Limb (tissue), 2 donors: Measurements from ENCODE around the gene BOD1L2.

ENCODE experiments used
- DNase-seq, 2 donors: peaks; one replicate each; pipeline ENCODE4 v3.0.0-alpha.2; 2016; ENCODE audit errors: extremely low spot score in 2 of 2

Gene BOD1L2

DNA sequence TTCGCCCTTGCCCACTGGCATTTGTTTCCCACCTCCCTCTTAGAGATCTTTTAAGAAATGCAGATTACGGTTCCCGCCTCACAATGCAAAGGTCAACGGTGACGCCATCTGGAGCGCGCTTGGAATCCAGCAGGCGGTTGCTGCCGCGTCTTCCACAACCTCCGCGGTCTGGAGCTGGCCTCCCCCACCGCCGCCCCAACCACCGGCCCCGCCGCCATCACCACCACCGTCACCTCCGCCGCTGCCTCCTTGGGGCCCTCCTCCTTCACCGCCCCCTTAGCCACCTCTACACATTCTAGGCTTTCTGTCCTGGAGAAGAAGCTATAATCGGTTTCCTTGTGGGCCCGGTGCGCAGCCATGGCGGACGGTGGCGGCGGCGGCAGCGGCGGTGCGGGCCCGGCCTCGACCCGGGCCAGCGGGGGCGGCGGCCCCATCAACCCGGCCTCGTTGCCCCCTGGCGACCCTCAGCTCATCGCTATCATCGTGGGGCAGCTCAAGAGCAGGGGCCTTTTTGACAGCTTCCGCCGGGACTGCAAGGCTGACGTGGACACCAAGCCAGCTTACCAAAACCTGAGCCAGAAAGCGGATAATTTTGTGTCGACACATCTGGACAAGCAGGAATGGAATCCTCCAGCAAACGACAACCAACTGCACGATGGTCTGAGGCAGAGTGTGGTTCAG, at the start of gene BOD1L2:
BOD1L2 (plus strand) TSS at position 132 of the 681 bp plus-strand sequence; CDS start at position 358, 226 bp downstream.
- no peak for DNase-seq

DNA sequence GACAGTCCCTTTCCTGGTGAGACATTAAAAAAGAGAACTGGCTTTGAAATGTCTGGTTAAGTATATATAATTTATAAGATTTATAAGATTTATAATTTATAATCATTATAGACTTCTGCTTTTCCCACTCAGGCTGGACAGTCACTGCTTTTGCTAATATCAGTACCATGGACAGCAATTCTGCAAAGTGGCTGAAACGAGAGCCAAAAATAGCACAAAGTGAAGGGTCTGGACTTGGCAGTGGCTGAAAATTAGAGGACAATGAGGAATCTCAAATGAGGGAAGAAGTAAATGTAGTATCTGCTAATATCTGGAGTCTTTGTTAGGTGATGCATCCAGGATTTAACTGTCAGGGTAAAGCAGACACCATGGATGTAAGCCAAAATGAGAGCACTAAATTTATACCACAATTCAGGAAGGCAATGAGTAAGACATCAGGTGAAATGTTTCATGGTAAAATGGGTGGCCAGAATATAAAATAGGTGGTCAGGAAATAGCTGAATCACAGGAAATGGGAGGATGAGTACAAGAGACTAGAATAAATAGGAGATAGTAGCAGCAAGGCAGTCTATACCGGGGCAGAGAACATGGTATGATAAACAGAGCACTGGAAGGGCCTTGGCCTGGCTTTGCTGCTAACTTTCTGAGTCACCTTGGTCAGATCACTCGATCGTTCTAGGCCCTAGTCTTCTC, 39.6 kb upstream of the BOD1L2 start:
- DNase-seq, result peak in 1 of 2 donors; percentile 72

DNA sequence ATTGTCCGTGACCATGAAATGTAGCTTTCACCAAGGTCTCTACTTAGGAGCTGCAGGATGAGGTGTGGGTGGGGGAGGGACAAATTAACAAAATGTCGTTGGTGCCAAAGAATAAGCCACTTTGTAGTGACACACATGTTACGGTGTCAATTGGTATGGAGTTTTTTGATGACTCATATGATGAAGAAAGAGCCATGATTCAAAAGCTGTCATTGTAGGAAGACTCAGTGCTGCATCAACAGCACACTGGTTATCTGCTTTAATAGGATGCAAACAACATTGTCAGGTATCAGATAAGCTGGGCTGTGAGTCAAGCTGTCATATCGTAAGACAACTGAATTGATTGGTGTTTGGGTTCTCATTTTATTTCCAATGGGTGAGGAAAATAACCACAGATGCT, 36.6 kb upstream of the BOD1L2 start:
- DNase-seq, result no peak

- DNase-seq, result peak in 1 of 2 donors; percentile 35
These were observed 33.0 kb upstream of the BOD1L2 start for GRCh38 chr18:57113799-57114420.

DNA sequence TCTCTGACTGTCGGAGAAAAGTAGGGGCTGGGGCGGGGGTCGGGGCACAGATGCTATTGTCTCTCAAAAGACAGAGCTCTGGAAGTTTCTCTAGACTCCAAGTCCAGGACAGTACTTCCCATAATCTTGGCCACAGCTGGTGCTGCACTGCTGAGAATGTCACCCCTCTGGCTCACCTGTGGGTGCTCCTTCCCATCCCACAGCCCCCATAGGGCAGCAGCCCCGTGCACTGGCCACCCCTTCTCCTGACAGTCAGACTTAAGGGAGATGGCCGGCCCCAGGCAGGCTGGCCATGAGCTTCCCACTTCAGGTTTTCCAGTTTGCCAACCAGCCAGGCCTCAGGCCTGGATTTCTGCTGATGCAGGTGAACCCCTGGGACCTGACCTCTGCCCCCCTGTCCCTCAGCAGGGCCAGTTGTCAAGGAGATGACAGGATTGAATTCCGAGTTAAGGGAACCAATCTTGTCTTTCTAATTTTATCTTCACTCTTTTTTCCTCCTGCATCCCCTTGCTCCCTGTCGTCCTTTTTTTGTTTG, 30.2 kb upstream of the BOD1L2 start:
- no peak for DNase-seq

DNA sequence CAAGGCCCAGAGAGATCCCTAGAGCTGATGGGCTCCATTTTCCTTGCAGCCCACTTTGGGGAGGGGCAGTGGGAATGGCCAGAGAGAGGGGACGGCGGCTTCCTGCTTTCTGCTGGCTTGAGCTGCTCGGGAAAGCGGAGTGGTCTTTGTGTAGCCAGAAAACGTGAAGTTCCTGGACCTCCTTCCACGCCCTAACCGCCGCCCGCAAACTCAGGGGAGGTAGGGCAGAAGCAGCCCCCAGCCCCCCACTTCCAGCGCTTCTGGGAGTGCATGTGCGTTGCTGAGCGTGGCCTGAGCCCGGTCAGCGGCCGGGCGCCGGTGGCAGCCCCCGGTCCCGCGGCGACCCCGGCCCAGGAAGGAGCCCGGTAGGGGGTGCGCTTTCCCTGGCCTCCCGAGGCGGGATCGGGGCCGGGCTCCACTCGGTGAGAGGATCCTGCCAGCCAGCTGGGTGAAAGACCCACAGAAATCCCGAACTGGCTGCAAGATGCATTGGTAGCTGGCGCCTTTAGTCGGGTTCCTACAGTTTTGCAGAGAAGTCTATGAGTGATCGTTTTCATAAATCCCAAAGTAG, 25.3 kb upstream of the BOD1L2 start:
- DNase-seq, result peak in 1 of 2 donors; percentile 41

GRCh38 chr18:57122936-57123510, 23.9 kb upstream of the BOD1L2 start:
- DNase-seq, result no peak

DNA sequence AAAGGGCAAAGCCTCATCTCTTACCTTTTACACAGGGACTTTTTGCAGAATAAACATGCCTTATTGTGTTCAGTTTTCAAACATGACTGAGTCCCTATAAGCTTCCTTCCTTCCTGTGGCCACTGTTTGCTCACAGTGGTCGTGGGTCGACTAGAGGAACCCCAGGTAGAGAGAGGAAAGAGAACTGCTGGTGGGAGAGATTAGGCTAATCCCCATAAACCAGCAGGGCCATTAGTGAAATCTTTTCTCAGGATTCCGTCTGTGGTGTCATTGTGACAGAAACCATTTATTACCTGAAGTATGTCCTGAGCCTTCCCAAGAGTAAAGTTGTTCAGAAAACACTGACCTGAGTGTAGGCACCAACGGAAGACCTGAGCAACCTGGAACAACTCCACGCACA, 21.3 kb upstream of the BOD1L2 start:
- no peak for DNase-seq

DNA sequence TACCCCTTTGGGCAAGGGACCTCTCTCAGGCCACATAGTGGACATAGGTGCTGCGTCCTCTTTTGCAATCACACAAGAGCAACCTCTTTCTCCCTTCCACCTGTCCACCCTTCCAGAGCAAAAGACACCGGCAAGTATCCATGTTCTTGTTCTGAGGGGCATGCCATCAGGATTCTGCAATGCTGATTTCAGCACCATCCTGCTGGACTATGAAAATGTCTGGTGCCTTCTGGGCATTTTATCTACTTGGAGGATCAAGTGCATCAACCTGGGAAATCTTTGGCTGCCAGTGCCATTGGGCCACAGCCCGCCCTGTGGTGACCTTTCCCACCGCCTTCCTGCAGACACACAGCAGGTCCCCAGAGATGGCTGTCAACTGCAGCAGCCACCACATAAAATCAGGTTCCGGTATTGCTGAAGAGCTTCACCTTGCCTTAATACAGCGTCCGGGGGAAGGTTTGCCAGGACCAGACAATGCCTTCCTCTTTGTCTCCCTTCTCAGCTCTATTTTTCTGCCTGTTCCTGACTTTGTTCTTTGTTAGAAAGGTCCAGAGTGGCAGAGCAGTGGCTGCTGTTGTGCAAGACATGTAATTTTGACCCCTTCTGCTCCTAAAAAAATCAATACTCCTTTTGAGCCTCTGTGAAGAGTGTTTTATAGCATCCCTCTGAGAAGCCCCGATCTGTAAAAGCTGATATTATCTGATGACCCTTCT, 18.5 kb upstream of the BOD1L2 start:
- no peak for DNase-seq

- DNase-seq, result no peak
These were observed 15.8 kb upstream of the BOD1L2 start for GRCh38 chr18:57131101-57131500.

DNA sequence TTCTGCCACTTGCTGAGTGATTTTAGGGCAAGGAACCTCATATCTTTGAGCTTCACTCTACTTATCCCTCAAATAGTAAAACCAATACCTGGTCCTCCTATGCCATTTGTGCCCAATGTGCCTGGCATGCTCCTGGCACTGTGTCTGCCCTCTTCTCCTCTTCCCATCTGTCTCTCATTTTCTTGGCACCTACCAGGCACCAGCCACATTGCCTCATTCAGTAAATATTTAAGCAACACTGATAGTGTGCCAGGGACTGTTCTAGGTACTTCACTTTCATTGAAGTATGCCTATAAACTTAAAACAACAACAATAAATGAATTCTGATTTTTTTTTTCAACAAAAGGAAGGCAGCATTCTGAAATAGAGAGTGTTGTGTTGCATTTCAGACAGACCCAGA, 15.1 kb upstream of the BOD1L2 start:
- no peak for DNase-seq

GRCh38 chr18:57134618-57135135, 12.2 kb upstream of the BOD1L2 start:
- no peak for DNase-seq

GRCh38 chr18:57135699-57136098, 11.2 kb upstream of the BOD1L2 start:
- no peak for DNase-seq

GRCh38 chr18:57137847-57138246, 9.0 kb upstream of the BOD1L2 start:
- DNase-seq, result no peak

GRCh38 chr18:57141208-57142129, 5.4 kb upstream of the BOD1L2 start:
- no peak for DNase-seq

DNA sequence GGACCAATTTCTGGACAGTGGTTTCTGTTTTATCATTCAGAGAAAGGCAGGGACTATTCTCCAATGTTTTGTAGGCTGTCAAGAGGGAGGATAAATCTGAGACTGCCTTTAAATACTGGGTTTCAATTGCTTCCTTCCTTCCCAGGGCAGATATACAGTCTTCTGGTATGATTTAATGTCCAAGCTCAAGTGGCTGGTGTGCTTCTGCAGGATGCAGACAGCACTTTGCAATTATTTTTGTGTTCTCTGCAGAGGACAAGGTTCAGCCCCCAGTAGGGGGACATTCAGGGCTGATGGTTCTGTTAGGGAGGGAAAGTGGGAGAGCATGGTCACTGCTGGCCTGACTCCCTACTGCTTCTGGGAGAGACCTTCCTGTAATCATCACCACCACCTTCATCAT, 4.6 kb upstream of the BOD1L2 start:
- no peak for DNase-seq

- no peak for DNase-seq
These were observed 3.6 kb upstream of the BOD1L2 start for GRCh38 chr18:57143265-57143664.

DNA sequence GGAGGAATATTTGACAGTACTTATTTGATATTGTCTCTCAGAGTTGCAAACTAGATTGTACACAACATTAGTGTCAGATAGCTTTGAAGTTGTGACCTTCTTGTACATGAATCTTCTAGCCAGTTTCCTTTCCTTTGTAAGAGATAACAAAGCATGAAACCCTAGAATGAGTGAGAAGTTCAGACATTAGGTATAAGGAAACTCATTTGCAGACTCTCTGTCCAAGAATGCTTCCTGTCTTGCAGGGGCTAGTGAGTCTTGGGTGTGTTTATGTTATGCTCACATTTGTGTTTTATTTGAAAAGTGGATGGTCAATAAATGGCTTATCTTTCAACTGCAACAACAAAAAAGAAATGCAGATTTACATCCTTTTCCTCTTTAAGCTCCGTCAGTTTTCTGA, 1.4 kb downstream of the BOD1L2 start:
- no peak for DNase-seq

GRCh38 chr18:57149051-57149450, 2.2 kb downstream of the BOD1L2 start:
- DNase-seq, result no peak

DNA sequence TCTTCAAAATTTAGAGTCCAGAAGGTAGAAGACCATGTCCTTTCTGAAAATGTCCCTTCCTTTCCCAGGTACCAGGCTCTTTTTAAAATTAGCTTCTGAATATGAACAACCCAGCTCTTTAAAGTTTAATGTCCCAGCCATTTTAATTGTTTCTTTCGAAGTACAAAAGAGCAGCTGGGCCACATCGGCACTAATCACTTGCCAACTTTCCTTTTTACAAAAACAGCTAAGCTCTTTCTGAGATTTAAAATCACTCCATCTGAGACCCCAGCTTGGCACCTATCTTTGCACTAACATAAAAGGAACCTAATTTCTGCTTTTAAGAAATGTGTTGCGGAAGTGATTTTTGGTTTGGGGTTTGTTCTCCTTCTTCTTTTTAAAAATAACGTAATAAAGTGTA, 2.6 kb downstream of the BOD1L2 start:
- no peak for DNase-seq
